ENCODE results near the gene NECTIN4. TPM values are rescaled to one million over a fixed set of nuclear protein-coding genes. Genes with fewer than 3 reads are reported as not detected.

Gene NECTIN4
- total and polyA plus RNA-seq, 2 of the 8 experiments (the other 6 are each of a cell fraction or from before 2014, with no cell fraction given): 0.19 to 0.71 TPM

DNA sequence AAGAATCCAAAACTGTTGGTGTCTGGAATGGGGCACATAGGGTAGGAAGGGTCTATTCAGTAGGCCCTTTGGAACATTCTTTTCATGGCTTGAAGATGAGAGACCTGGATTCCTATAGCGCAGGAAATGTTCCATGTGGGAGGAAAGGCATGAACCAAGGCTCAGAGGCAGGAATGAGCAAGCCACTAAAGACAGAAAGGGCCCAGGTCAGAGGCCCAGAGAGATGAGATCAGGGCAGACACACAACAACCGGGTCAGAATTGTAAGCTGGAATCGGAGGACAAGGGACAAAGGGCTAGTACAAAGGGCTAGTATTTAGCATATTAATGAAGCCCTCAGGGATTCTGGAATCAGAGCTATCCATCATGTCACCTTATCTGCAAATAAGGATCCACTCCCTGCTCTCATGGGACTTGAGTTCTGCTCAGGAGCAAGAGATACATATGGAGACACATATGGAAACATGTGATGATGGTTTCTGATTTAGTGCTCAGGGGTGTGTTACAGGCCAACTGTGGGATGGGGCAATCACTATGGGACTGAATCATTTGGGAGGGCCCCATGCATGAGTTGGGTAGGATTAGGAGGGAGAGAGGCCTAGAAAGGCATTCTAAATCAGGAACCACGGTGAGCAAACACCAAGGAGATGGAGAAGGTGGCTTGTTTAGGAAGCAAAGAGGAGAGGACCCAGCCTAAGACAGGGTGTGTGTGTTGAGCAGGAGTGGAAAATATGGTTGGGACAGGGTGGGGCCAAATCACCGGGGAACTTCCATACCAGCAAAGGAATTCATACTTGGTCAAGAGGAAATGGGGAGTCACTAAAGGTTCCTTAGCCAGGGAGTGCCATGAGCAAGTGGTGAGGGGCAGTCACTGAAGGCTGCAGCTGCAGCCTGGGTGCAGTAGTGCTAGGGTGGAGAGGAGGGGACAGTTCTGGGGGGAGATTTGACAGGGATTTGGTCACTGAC is 8.6 kb downstream of the NECTIN4 start:
- Histone ChIP-seq H4K5ac (ENCODE audit: insufficient read length, low read depth, low read length) (no peak overlapping the region), H2AK5ac (ENCODE audit: low read depth, low read length) (no peak overlapping the region), H4K91ac (replicated peaks; ENCODE audit: insufficient read length, low read length) (no peak overlapping the region), H3K14ac (ENCODE audit: insufficient read length) (no peak overlapping the region), H3K18ac (ENCODE audit: extremely low read depth, low read length) (no peak overlapping the region), H2BK15ac (ENCODE audit: low read length) (peak overlapping the region; percentile 12; the same call in 1 of the 2 replicates), H3K4ac (replicated peaks; ENCODE audit: insufficient read length, low read depth, low read length) (no peak overlapping the region), H4K8ac (ENCODE audit: extremely low read depth, insufficient read depth, low read length) (no peak overlapping the region; the same call in 1 of the 2 replicates), H2AFZ (ENCODE audit: low read length) (no peak overlapping the region), H4K20me1 (replicated peaks in 1 of 2; ENCODE audit: control insufficient read depth in 1 of 2, insufficient read depth in 2 of 2, low read length in 2 of 2) (no peaks in the 10 kb centered on the region), H3K79me1 (ENCODE audit: low read depth, low read length) (no peaks in the 10 kb centered on the region), H3K4me3 (ENCODE audit: extremely low read depth in 1 of 4, insufficient read depth in 2 of 4, low read depth in 3 of 4, low read length in 4 of 4) (no peak overlapping the region), H2BK12ac (ENCODE audit: low read depth, low read length) (no peak overlapping the region), H3K79me2 (ENCODE audit: control insufficient read depth in 1 of 2, insufficient read depth in 2 of 2, low read length in 2 of 2) (no peaks in the 10 kb centered on the region), H3K9me3 (ENCODE audit: insufficient read depth in 2 of 2, low read depth in 1 of 2, low read length in 1 of 2) (no peaks in the 10 kb centered on the region), H3K27me3 (replicated peaks in 1 of 4; ENCODE audit: control insufficient read depth in 3 of 4, extremely low read depth in 1 of 4, insufficient read depth in 3 of 4, low read length in 3 of 4) (no peaks in the 10 kb centered on the region), H3K56ac (replicated peaks; ENCODE audit: insufficient read length, low read depth, low read length) (no peak overlapping the region), H3K23me2 (ENCODE audit: low read depth, low read length) (no peaks in the 10 kb centered on the region), H3K23ac (ENCODE audit: insufficient read length) (no peak overlapping the region), H3K36me3 (ENCODE audit: control insufficient read depth in 2 of 4, insufficient read depth in 4 of 4, low read length in 3 of 4) (no peaks in the 10 kb centered on the region), H2BK20ac (ENCODE audit: low read length) (no peak overlapping the region), H3K4me2 (ENCODE audit: insufficient read depth in 1 of 2, low read depth in 2 of 2, low read length in 2 of 2) (no peak overlapping the region), H2BK5ac (ENCODE audit: low read depth, low read length) (no peak overlapping the region), H3K9ac (replicated peaks in 1 of 4; ENCODE audit: extremely low read depth in 1 of 4, low read depth in 3 of 4, low read length in 3 of 4) (no peak overlapping the region), H3K4me1 (replicated peaks in 1 of 4; ENCODE audit: control insufficient read depth in 3 of 4, insufficient read depth in 4 of 4, low read length in 3 of 4) (peaks cover 0 to 6% (median 0%) of the 10 kb centered on the region in 4 experiments; a peak in 4 of 7 replicates), H2BK120ac (replicated peaks; ENCODE audit: low read depth, low read length) (no peak overlapping the region), H3K27ac (ENCODE audit: low read depth, low read length) (no peak overlapping the region)
- FAIRE-seq (no peak), DNase-seq (ENCODE audit: low read depth in 1 of 2, low spot score in 2 of 2) (no peak)
- ChIA-PET CTCF (ENCODE audit: partially characterized antibody) (interaction anchor here (1.3 to 17.8 kb wide), 4 partner anchors 8 to 82 kb away, joined by 4 to 282 read pairs (median 80); partner anchors contain the start of genes ARHGAP30 and KLHDC9), POLR2A (ENCODE audit: partially characterized antibody) (interaction anchor here (1.4 kb wide), 1 partner anchor 35 kb away, joined by 3 read pairs; the partner anchor contains the start of gene USF1)
- TF ChIP-seq KDM5A (IDR thresholded peaks at IDR 0.05; ENCODE audit: low read length): no peak
- TF ChIP-seq KDM4A (IDR thresholded peaks at IDR 0.05; ENCODE audit: low read depth, low read length, severe bottlenecking): no peak
- no peak for TF ChIP-seq HDAC2 (IDR thresholded peaks at IDR 0.05; ENCODE audit: borderline replicate concordance in 1 of 2, low read depth in 2 of 2, low read length in 2 of 2)
- 84% methylated on average over 5 of the region's 5 CpGs; no CpG with 5 or more reads in 1 of the 2 experiments for WGBS, 2 experiments (ENCODE audit: extremely low coverage in 1 of 2, insufficient coverage in 1 of 2, insufficient read length in 1 of 2, insufficient replicate concordance in 2 of 2, low coverage in 1 of 2, low lambda C conversion rate in 2 of 2, missing lambda C conversion rate in 1 of 2)
